ENCODE data around the gene CELF4. TPM values are rescaled to one million over a fixed set of nuclear protein-coding genes. Genes with fewer than 3 reads are reported as not detected.

The CELF4 gene
- total and polyA plus RNA-seq, 10 donors, result 0.46 to 3.5 (median 0.78) TPM

- Histone ChIP-seq H3K27ac (no peak overlapping the region), H3K27me3 (replicated peaks in 1 of 7) (no peaks in the 10 kb centered on the region), H3K4me3 (no peak overlapping the region), H3K36me3 (no peaks in the 10 kb centered on the region), H3K9me3 (no peaks in the 10 kb centered on the region), H3K4me1 (peaks cover 0 to 13% (median 0%) of the 10 kb centered on the region in 6 donors)
- no peak for DNase-seq
- no peak for TF ChIP-seq POLR2A (IDR thresholded peaks at IDR 0.05)
- no peak for TF ChIP-seq CTCF (IDR thresholded peaks at IDR 0.05 in 8 of 11, conservative IDR thresholded peaks at IDR 0.05 in 3 of 11)
- no peak for TF ChIP-seq POLR2AphosphoS5 (IDR thresholded peaks at IDR 0.05)
- intact Hi-C loops (cut with DNase I; ENCODE audit: low total_unique reads), result no loop called here
- 70 to 82% (median 71%) methylated on average over 14 of the region's 14 CpGs for WGBS, 5 donors
These were observed 63.6 kb downstream of the CELF4 start for GRCh38 chr18:37502036-37502435.

GRCh38 chr18:37501136-37501535, 64.5 kb downstream of the CELF4 start:
- no peak overlapping the region for H3K27ac ChIP-seq
- H3K4me1 ChIP-seq, result peaks cover 0 to 13% (median 0%) of the 10 kb centered on the region in 6 donors
- no peaks in the 10 kb centered on the region for H3K36me3 ChIP-seq
- DNase-seq, result no peak
- intact Hi-C loops (cut with DNase I; ENCODE audit: low total_unique reads), result no loop called here
- TF ChIP-seq POLR2AphosphoS5 (IDR thresholded peaks at IDR 0.05), result no peak
- no peak for TF ChIP-seq CTCF (IDR thresholded peaks at IDR 0.05 in 8 of 11, conservative IDR thresholded peaks at IDR 0.05 in 3 of 11)
- TF ChIP-seq POLR2A (IDR thresholded peaks at IDR 0.05), result no peak
- WGBS, 5 donors, result 77 to 93% (median 87%) methylated on average over 4 of the region's 4 CpGs
- no peaks in the 10 kb centered on the region for H3K27me3 ChIP-seq (replicated peaks in 1 of 7)
- H3K9me3 ChIP-seq, result no peaks in the 10 kb centered on the region
- no peak overlapping the region for H3K4me3 ChIP-seq

- DNase-seq, result no peak
- TF ChIP-seq CTCF (IDR thresholded peaks at IDR 0.05 in 8 of 11, conservative IDR thresholded peaks at IDR 0.05 in 3 of 11) (no peak), POLR2AphosphoS5 (IDR thresholded peaks at IDR 0.05) (no peak), POLR2A (IDR thresholded peaks at IDR 0.05) (no peak)
- Histone ChIP-seq H3K9me3 (no peaks in the 10 kb centered on the region), H3K27me3 (replicated peaks in 1 of 7) (no peaks in the 10 kb centered on the region), H3K4me3 (no peak overlapping the region), H3K36me3 (no peaks in the 10 kb centered on the region), H3K27ac (no peak overlapping the region), H3K4me1 (peaks cover 0 to 13% (median 0%) of the 10 kb centered on the region in 6 donors)
- intact Hi-C loops (cut with DNase I; ENCODE audit: low total_unique reads), result no loop called here
- 84 to 94% (median 90%) methylated on average over 7 to 10 of the region's 10 CpGs for WGBS, 5 donors
These were observed 65.7 kb downstream of the CELF4 start for GRCh38 chr18:37499913-37500312.

GRCh38 chr18:37499044-37499443, 66.6 kb downstream of the CELF4 start:
- WGBS, 5 donors, result 63 to 75% (median 67%) methylated on average over 4 of the region's 4 CpGs
- intact Hi-C loops (cut with DNase I; ENCODE audit: low total_unique reads), result no loop called here
- H3K27me3 ChIP-seq (replicated peaks in 1 of 7), result no peaks in the 10 kb centered on the region
- H3K9me3 ChIP-seq, result no peaks in the 10 kb centered on the region
- H3K36me3 ChIP-seq, result no peaks in the 10 kb centered on the region
- no peak overlapping the region for H3K27ac ChIP-seq
- TF ChIP-seq POLR2A (IDR thresholded peaks at IDR 0.05), result no peak
- TF ChIP-seq POLR2AphosphoS5 (IDR thresholded peaks at IDR 0.05), result no peak
- TF ChIP-seq CTCF (IDR thresholded peaks at IDR 0.05 in 8 of 11, conservative IDR thresholded peaks at IDR 0.05 in 3 of 11), result no peak
- no peak overlapping the region for H3K4me3 ChIP-seq
- H3K4me1 ChIP-seq, result peaks cover 0 to 13% (median 0%) of the 10 kb centered on the region in 6 donors
- DNase-seq, result no peak

Measured in spleen (tissue), 11 donors.